ENCODE results near the gene C12orf43. TPM values are rescaled to one million over a fixed set of nuclear protein-coding genes. Genes with fewer than 3 reads are reported as not detected.

The C12orf43 gene
- polyA plus RNA-seq, 3 donors, result 16.5 to 17.2 (median 17.0) TPM

- no peak for DNase-seq (ENCODE audit: low read depth in 3 of 3, low spot score in 2 of 3)
These were observed 36.2 kb downstream of the C12orf43 start for GRCh38 chr12:120979862-120980696.

GRCh38 chr12:120979220-120979861 is 36.9 kb downstream of the C12orf43 start:
- DNase-seq (ENCODE audit: low read depth in 3 of 3, low spot score in 2 of 3), result no peak

- no peak for DNase-seq (ENCODE audit: low read depth in 3 of 3, low spot score in 2 of 3)
These were observed 37.7 kb downstream of the C12orf43 start, which contains the start of gene HNF1A for GRCh38 chr12:120978296-120979219. Gene HNF1A, plus strand, starts transcription at chr12:120978543. Its CDS starts 226 bp downstream, at chr12:120978769.

GRCh38 chr12:120977531-120978295 is 38.6 kb downstream of the C12orf43 start:
- DNase-seq (ENCODE audit: low read depth in 3 of 3, low spot score in 2 of 3), result no peak

- DNase-seq (ENCODE audit: low read depth in 3 of 3, low spot score in 2 of 3), result peak; percentile 58 to 74 (median 69)
These were observed 43.3 kb downstream of the C12orf43 start for GRCh38 chr12:120972870-120973543.

GRCh38 chr12:120971299-120972180 is 44.7 kb downstream of the C12orf43 start:
- no peak for DNase-seq (ENCODE audit: low read depth in 3 of 3, low spot score in 2 of 3)

- DNase-seq (ENCODE audit: low read depth in 3 of 3, low spot score in 2 of 3), result no peak
These were observed 46.0 kb downstream of the C12orf43 start for GRCh38 chr12:120970310-120970709.

- no peak for DNase-seq (ENCODE audit: low read depth in 3 of 3, low spot score in 2 of 3)
These were observed 50.7 kb downstream of the C12orf43 start for GRCh38 chr12:120965534-120966091.

- no peak for DNase-seq (ENCODE audit: low read depth in 3 of 3, low spot score in 2 of 3)
These were observed 52.0 kb downstream of the C12orf43 start for GRCh38 chr12:120964298-120964697.

GRCh38 chr12:120962532-120963020 is 53.7 kb downstream of the C12orf43 start:
- no peak for DNase-seq (ENCODE audit: low read depth in 3 of 3, low spot score in 2 of 3)

GRCh38 chr12:120961604-120962531 is 54.4 kb downstream of the C12orf43 start:
- DNase-seq (ENCODE audit: low read depth in 3 of 3, low spot score in 2 of 3), result no peak

GRCh38 chr12:120960657-120961056 is 55.6 kb downstream of the C12orf43 start:
- DNase-seq (ENCODE audit: low read depth in 3 of 3, low spot score in 2 of 3), result no peak

GRCh38 chr12:120959111-120959878 is 57.0 kb downstream of the C12orf43 start:
- DNase-seq (ENCODE audit: low read depth in 3 of 3, low spot score in 2 of 3), result no peak

GRCh38 chr12:120956579-120957300 is 59.5 kb downstream of the C12orf43 start:
- no peak for DNase-seq (ENCODE audit: low read depth in 3 of 3, low spot score in 2 of 3)

- no peak for DNase-seq (ENCODE audit: low read depth in 3 of 3, low spot score in 2 of 3)
These were observed 61.1 kb downstream of the C12orf43 start for GRCh38 chr12:120955232-120955631.

- DNase-seq (ENCODE audit: low read depth in 3 of 3, low spot score in 2 of 3), result no peak
These were observed 65.5 kb downstream of the C12orf43 start for GRCh38 chr12:120950807-120951206.
